Common myeloid progenitor, CD34-positive (primary cell): ENCODE measurements around the gene POLR2H.

Source experiments
- CTCF ChIA-PET: fragments of 350-600 bp; sonication (Branson Sonifier 250); formaldehyde crosslinking; loops from one replicate; lab custom pipeline; 2021; ENCODE audit warnings: antibody characterized with exemption; lab: Charles Lee
- POLR2A ChIA-PET: fragments of 350-600 bp; sonication (Branson Sonifier 250); formaldehyde crosslinking; loops from one replicate; lab custom pipeline; 2021; ENCODE audit warnings: antibody characterized with exemption; lab: Charles Lee
- DNase-seq, 3 donors: peaks; one replicate each; pipeline versions ENCODE4 v3.0.0 to v3.0.0-alpha.2; 2013
- H3K27ac ChIP-seq, 2 experiments: 1 replicate in 1 of 2; 2 replicates in 1 of 2; pipeline ENCODE4 v1.7.0; 2013; ENCODE audit warnings: inconsistent platforms in 2 of 2, low read length in 2 of 2, mild to moderate bottlenecking in 2 of 2, low read depth in 1 of 2, moderate library complexity in 1 of 2; ENCODE audit not compliant: severe bottlenecking in 2 of 2, insufficient read depth in 1 of 2, poor library complexity in 1 of 2
- H3K27me3 ChIP-seq, 5 experiments: replicated peaks in 2 of 5; 1 replicate in 3 of 5; 2 replicates in 2 of 5; pipeline versions ENCODE4 v1.6.1 to v1.7.0; 2013; ENCODE audit warnings: low read length in 4 of 5, mild to moderate bottlenecking in 2 of 5, moderate library complexity in 2 of 5, inconsistent platforms in 1 of 5; ENCODE audit not compliant: insufficient read depth in 5 of 5, control insufficient read depth in 4 of 5
- H3K36me3 ChIP-seq, 4 experiments: 1 replicate in 2 of 4; 2 replicates in 2 of 4; pipeline versions ENCODE4 v1.6.1 to v1.7.0; 2013; ENCODE audit warnings: low read length in 3 of 4, control low read depth in 1 of 4, mild to moderate bottlenecking in 1 of 4; ENCODE audit not compliant: control insufficient read depth in 4 of 4, insufficient read depth in 4 of 4
- H3K4me1 ChIP-seq, 4 experiments: 1 replicate in 3 of 4; 2 replicates in 1 of 4; pipeline versions ENCODE4 v1.6.1 to v1.7.1; 2013; ENCODE audit warnings: low read length in 3 of 4, mild to moderate bottlenecking in 3 of 4, control low read depth in 1 of 4, inconsistent platforms in 1 of 4, moderate library complexity in 1 of 4; ENCODE audit not compliant: control insufficient read depth in 4 of 4, insufficient read depth in 4 of 4; ENCODE audit errors: control extremely low read depth in 1 of 4
- H3K4me3 ChIP-seq, 7 experiments: 1 replicate in 4 of 7; 2 replicates in 3 of 7; pipeline versions ENCODE4 v1.5.1 to v1.7.0; 2013; ENCODE audit warnings: mild to moderate bottlenecking in 7 of 7, low read length in 6 of 7, moderate library complexity in 6 of 7, inconsistent platforms in 2 of 7, low read depth in 2 of 7, control low read depth in 1 of 7; ENCODE audit not compliant: insufficient read depth in 4 of 7, control insufficient read depth in 1 of 7; ENCODE audit errors: extremely low read depth in 1 of 7
- H3K9me3 ChIP-seq, 5 experiments: 1 replicate in 4 of 5; 2 replicates in 1 of 5; pipeline versions ENCODE4 v1.6.1 to v1.7.1; 2013; ENCODE audit warnings: low read length in 4 of 5, mild to moderate bottlenecking in 2 of 5, inconsistent platforms in 1 of 5, low read depth in 1 of 5, moderate library complexity in 1 of 5; ENCODE audit not compliant: control insufficient read depth in 4 of 5, insufficient read depth in 2 of 5; ENCODE audit errors: control extremely low read depth in 1 of 5
- WGBS: methylation state at CpG from one replicate; pipeline ENCODE4 v1.1.5; 2013; ENCODE audit not compliant: insufficient coverage; 5-methylcytosine and 5-hydroxymethylcytosine counted together

POLR2H gene

DNA sequence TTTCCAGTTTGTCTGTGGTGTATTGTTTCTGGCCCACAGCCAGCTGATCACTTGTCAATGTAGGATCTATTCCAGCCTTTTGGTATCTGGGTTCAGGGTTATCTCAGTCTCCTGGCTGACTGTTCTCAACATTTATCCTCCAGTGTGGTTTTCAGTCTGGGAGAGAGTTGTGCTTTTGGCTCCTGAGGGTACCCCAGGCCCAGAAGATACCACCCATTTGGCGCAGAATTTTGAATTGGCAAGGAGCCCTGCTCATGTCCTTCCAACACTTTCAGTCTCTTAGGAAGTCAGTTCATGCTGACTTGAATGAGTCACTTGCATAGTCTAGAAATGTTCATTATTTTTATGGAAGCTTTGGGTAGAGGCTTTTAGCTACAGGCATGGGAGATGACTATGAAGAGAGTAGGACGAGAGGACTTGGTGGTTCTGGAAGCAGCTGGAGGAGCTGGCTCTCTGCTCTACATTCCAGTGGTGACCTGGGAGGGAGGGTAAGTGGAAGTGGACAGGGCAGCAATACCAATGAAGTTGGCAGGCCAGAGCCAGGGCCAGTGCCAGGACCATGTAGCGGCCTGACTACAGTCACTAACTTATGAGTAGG lies 7.2 kb downstream of the POLR2H start:
- peaks cover 6 to 39% (median 28%) of the 10 kb centered on the region in 4 experiments for H3K36me3 ChIP-seq
- H3K9me3 ChIP-seq = no peaks in the 10 kb centered on the region
- no peaks in the 10 kb centered on the region for H3K27me3 ChIP-seq
- WGBS = 100% methylated on average over 3 of the region's 3 CpGs
- H3K4me1 ChIP-seq = peaks cover 0 to 20% (median 8%) of the 10 kb centered on the region in 4 experiments
- H3K27ac ChIP-seq = no peak overlapping the region
- no peak overlapping the region for H3K4me3 ChIP-seq
- DNase-seq = no peak
- CTCF ChIA-PET = interaction anchor here (0.6 to 15.3 kb wide), 12 partner anchors 9 to 192 kb away, joined by 3 to 368 read pairs (median 4); partner anchors contain the start of genes EPHB3 and THPO
- POLR2A ChIA-PET = interaction anchor here (0.6 kb wide), 1 partner anchor 328 kb away, joined by 5 read pairs; no protein-coding TSS in a partner anchor

- Histone ChIP-seq H3K27me3 (peaks cover 0 to 5% (median 0%) of the 10 kb centered on the region in 5 experiments), H3K9me3 (no peaks in the 10 kb centered on the region), H3K36me3 (peaks cover 4 to 25% (median 20%) of the 10 kb centered on the region in 4 experiments), H3K27ac (no peak overlapping the region), H3K4me3 (no peak overlapping the region), H3K4me1 (peaks cover 0 to 8% (median 2%) of the 10 kb centered on the region in 4 experiments)
- peak; percentile 82 to 93 (median 89) for DNase-seq
- POLR2A ChIA-PET = interaction anchor here (0.9 to 1.0 kb wide), 2 partner anchors 95 to 142 kb away, joined by 3 read pairs; no protein-coding TSS in a partner anchor
- 0% methylated on average over 2 of the region's 5 CpGs for WGBS
- CTCF ChIA-PET = interaction anchor here (0.6 to 15.3 kb wide), 51 partner anchors 8 to 406 kb away, joined by 3 to 368 read pairs (median 4); partner anchors contain the start of genes CLCN2, FAM131A and POLR2H
Observed at GRCh38 chr3:184371570-184372018, 10.1 kb downstream of the POLR2H start.

- peaks cover 0 to 5% (median 0%) of the 10 kb centered on the region in 5 experiments for H3K27me3 ChIP-seq
- WGBS = 81% methylated on average over 8 of the region's 8 CpGs
- no peak overlapping the region for H3K4me3 ChIP-seq
- no peak for DNase-seq
- H3K9me3 ChIP-seq = no peaks in the 10 kb centered on the region
- peaks cover 0 to 11% (median 4%) of the 10 kb centered on the region in 4 experiments for H3K4me1 ChIP-seq
- H3K27ac ChIP-seq = no peak overlapping the region
- ChIA-PET POLR2A (no interaction called here), CTCF (interaction anchor here (0.6 to 15.3 kb wide), 38 partner anchors 9 to 406 kb away, joined by 3 to 368 read pairs (median 6); partner anchors contain the start of gene FAM131A)
- H3K36me3 ChIP-seq = peaks cover 3 to 19% (median 15%) of the 10 kb centered on the region in 4 experiments
Observed at GRCh38 chr3:184372296-184372821, 10.8 kb downstream of the POLR2H start.

DNA sequence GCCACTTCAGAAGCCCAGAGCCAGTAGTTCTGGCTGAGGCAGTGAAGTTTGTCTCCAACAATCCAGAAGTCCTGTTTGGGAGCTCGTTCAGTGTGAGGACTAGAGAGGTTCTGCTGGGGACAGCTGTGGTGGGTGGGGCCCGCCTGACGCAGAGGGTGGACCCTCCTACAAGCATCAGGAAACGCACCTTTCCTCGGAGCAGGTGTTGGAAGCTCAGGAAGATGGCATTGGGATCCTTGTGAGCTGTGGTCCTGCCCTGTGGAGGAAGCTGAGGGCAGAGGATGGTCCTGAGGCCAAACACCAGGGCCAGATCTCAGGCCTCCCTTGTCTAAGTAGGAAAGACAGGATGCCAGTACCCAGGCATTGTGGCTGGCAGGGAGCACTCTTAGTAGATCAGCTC lies 11.4 kb downstream of the POLR2H start:
- ChIA-PET CTCF (interaction anchor here (0.7 to 15.3 kb wide), 20 partner anchors 9 to 184 kb away, joined by 3 to 368 read pairs (median 8); partner anchors contain the start of gene FAM131A), POLR2A (no interaction called here)
- no peak overlapping the region for H3K4me3 ChIP-seq
- no peaks in the 10 kb centered on the region for H3K9me3 ChIP-seq
- WGBS = 100% methylated on average over 5 of the region's 5 CpGs
- peaks cover 0 to 17% (median 8%) of the 10 kb centered on the region in 4 experiments for H3K4me1 ChIP-seq
- DNase-seq = no peak
- H3K36me3 ChIP-seq = peaks cover under 1 to 15% (median 13%) of the 10 kb centered on the region in 4 experiments
- no peak overlapping the region for H3K27ac ChIP-seq
- H3K27me3 ChIP-seq = peaks cover 0 to 9% (median 0%) of the 10 kb centered on the region in 5 experiments

GRCh38 chr3:184373422-184373821 lies 11.9 kb downstream of the POLR2H start:
- whole genome bisulfite sequencing = 97% methylated on average over 6 of the region's 6 CpGs
- POLR2A ChIA-PET = no interaction called here
- H3K4me1 ChIP-seq = peaks cover 0 to 17% (median 8%) of the 10 kb centered on the region in 4 experiments
- H3K27me3 ChIP-seq = peaks cover 0 to 14% (median 4%) of the 10 kb centered on the region in 5 experiments
- no peak for DNase-seq
- CTCF ChIA-PET = interaction anchor here (0.7 to 15.3 kb wide), 17 partner anchors 8 to 183 kb away, joined by 3 to 368 read pairs (median 9); no protein-coding TSS in a partner anchor
- no peak overlapping the region for H3K27ac ChIP-seq
- peaks cover 0 to 10% (median 8%) of the 10 kb centered on the region in 4 experiments for H3K36me3 ChIP-seq
- no peak overlapping the region for H3K4me3 ChIP-seq
- no peaks in the 10 kb centered on the region for H3K9me3 ChIP-seq

DNA sequence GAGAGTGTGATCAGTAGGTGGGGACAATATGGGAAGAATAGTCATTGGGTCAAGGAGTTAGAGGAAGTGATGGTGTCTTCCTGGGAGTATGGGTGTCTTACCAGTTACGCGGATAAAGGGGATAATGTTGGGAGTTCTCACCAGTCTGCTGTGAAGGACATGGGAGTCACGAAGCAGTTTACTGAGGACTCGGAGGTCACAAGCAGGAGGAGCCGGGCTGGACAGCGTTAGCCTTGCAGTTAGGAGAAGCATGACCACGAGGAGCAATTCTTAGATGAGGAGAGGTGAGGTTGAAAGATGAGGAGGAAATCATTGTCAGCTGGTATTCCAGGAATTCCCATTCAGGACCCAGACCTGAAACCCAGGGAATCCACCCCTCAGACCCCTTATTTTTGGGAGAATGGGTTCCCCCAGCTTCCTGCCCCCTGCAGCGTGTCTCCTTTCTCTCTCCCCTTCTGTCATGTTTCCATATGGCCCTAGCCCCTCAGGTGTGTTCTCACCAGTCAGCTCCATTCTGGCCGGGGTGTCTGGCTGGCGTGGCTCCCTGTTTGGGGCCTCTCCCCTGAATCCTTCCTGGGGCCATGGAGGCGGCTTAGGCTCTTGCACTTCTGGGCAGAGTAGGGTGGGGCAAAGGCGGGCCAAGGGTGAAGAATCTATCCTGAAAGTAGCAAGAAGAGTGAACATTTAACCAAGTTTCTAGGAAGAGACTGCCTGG lies 14.4 kb downstream of the POLR2H start:
- Histone ChIP-seq H3K27ac (no peak overlapping the region), H3K27me3 (peaks cover 0 to 31% (median 13%) of the 10 kb centered on the region in 5 experiments), H3K9me3 (no peaks in the 10 kb centered on the region), H3K36me3 (no peaks in the 10 kb centered on the region), H3K4me1 (peaks cover 2 to 25% (median 15%) of the 10 kb centered on the region in 4 experiments), H3K4me3 (no peak overlapping the region)
- ChIA-PET POLR2A (no interaction called here), CTCF (interaction anchor here (0.9 to 15.3 kb wide), 14 partner anchors 11 to 401 kb away, joined by 3 to 368 read pairs (median 5); no protein-coding TSS in a partner anchor)
- WGBS = 95% methylated on average over 11 of the region's 12 CpGs
- no peak for DNase-seq
